PC-3 (cell line): Measurements from ENCODE around the gene GFOD2. TPM values are rescaled to one million over a fixed set of nuclear protein-coding genes. Genes with fewer than 3 reads are reported as not detected.

Experiments
- ATAC-seq: fragments of 200-7000 bp; cut with Tn5 transposase; 2 replicates; pipeline ENCODE4 v1.9.1; 2020; ENCODE audit warnings: mild to moderate bottlenecking, moderate library complexity
- BruUV-seq: library from RNA; stranded (reverse); fragments of 400-500 nt; replicated peaks from 2 replicates; lab custom pipeline; 2021; lab: Mats Ljungman, UMichigan
- CTCF ChIA-PET: fragments of 300-600 bp; sonication (Branson Sonifier 250); formaldehyde crosslinking; loops from one replicate; lab custom pipeline; 2022; ENCODE audit warnings: antibody characterized with exemption; lab: Charles Lee
- POLR2A ChIA-PET: fragments of 300-600 bp; sonication (Branson Sonifier 250); formaldehyde crosslinking; loops from one replicate; lab custom pipeline; 2022; ENCODE audit warnings: antibody characterized with exemption; ENCODE audit not compliant: unreplicated experiment; lab: Charles Lee
- DNase-seq: peaks from one replicate; pipeline ENCODE4 v3.0.0-alpha.2; 2015
- H2AFZ ChIP-seq: fragments of 300-600 bp; sonication (generic); 2 replicates; pipeline ENCODE4 v1.6.0; 2016; ENCODE audit warnings: antibody characterized with exemption, low read length
- H3F3A ChIP-seq: fragments of 300-600 bp; sonication (generic); one replicate; pipeline ENCODE4 v1.6.0; 2017; ENCODE audit warnings: antibody characterized with exemption, low read length, control low read depth, mild to moderate bottlenecking; ENCODE audit not compliant: unreplicated experiment
- H3K27ac ChIP-seq: fragments of 300-600 bp; sonication (generic); 2 replicates; pipeline ENCODE4 v1.5.1; 2016; ENCODE audit warnings: mild to moderate bottlenecking, low read length
- H3K27me3 ChIP-seq: fragments of 300-600 bp; sonication (generic); 2 replicates; pipeline ENCODE4 v1.6.1; 2016; ENCODE audit warnings: low read length, mixed read lengths
- H3K36me3 ChIP-seq: fragments of 300-600 bp; sonication (generic); 2 replicates; pipeline ENCODE4 v1.6.1; 2016; ENCODE audit warnings: low read depth, mixed run types, low read length, mixed read lengths
- H3K4me1 ChIP-seq: fragments of 300-600 bp; sonication (generic); 2 replicates; pipeline ENCODE4 v1.5.1; 2016; ENCODE audit warnings: low read length; ENCODE audit not compliant: insufficient read depth
- H3K4me2 ChIP-seq: fragments of 300-600 bp; sonication (generic); 2 replicates; pipeline ENCODE4 v1.6.0; 2016; ENCODE audit warnings: low read length
- H3K4me3 ChIP-seq: fragments of 300-600 bp; sonication (generic); 2 replicates; pipeline ENCODE4 v1.5.1; 2016; ENCODE audit warnings: mild to moderate bottlenecking, low read length, mixed read lengths
- H3K79me2 ChIP-seq: fragments of 300-600 bp; sonication (generic); 2 replicates; pipeline ENCODE4 v1.6.1; 2017; ENCODE audit warnings: low read length, mixed read lengths
- H3K9ac ChIP-seq: fragments of 300-600 bp; sonication (generic); 2 replicates; pipeline ENCODE4 v1.6.0; 2016; ENCODE audit warnings: mild to moderate bottlenecking, low read length
- H3K9me2 ChIP-seq: fragments of 300-600 bp; sonication (generic); replicated peaks from 2 replicates; pipeline ENCODE4 v1.6.1; 2016; ENCODE audit warnings: mixed run types, low read length, mixed read lengths
- H3K9me3 ChIP-seq: fragments of 300-600 bp; sonication (generic); 2 replicates; pipeline ENCODE4 v1.6.1; 2016; ENCODE audit warnings: low read length, mixed read lengths
- H4K20me1 ChIP-seq: fragments of 300-600 bp; sonication (generic); 2 replicates; pipeline ENCODE4 v1.6.1; 2016; ENCODE audit warnings: low read length, mixed read lengths
- EZH2 ChIP-seq: fragments of 300-600 bp; sonication (generic); IDR thresholded peaks from one replicate; pipeline ENCODE4 v1.6.1; 2017; ENCODE audit warnings: antibody characterized with exemption, mild to moderate bottlenecking, low read length; ENCODE audit not compliant: unreplicated experiment
- EZH2phosphoT487 ChIP-seq: fragments of 300-600 bp; sonication (generic); IDR thresholded peaks from 2 replicates; pipeline ENCODE4 v1.6.1; 2018; ENCODE audit warnings: mild to moderate bottlenecking, antibody characterized with exemption, low read length, borderline replicate concordance
- intact Hi-C: fragments of 100-400 bp; cut with micrococcal nuclease; formaldehyde crosslinking; loops from 2 replicates; pipeline ENCODE4 v1.9.0; 2023
- total RNA-seq: library from RNA; depleted of rRNA; stranded (reverse); fragments of >200 nt; gene quantifications from 2 replicates; pipeline ENCODE4 v1.2.3, GENCODE V29; 2014
- TF ChIP-seq, protein P1 (sequence below): fragments of 300-600 bp; sonication (generic); conservative IDR thresholded peaks from 2 replicates; pipeline ENCODE4 v1.5.1; 2017; ENCODE audit warnings: antibody characterized with exemption, low read depth, mild to moderate bottlenecking, low read length

GFOD2 gene
- total RNA-seq, 1 experiment from 2014 or later: 21.8 TPM

DNA sequence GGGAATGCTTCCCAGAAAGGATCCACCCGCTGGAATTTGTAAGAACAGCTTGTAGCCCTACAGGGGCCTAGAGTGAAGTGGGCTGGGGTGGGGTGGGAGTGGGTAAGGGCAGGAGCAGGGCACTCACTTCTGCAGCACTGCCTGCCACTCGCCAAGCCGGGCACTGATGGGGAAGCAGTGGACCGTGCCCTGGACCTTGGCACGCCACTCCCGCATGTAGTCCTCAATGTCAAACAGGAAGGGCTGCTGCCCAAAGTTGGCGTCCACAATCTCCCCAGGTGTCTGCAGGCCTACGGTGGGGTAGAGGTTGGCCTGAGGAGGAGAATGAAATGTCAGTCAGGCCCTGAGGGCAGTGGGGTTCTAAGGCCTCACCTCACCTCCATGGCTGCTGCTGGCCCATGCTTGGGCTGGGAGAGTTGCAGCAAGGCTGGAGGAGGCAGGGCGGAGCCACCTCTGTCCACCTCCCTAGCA, 15.7 kb upstream of the GFOD2 start:
- intact Hi-C loops: no loop called here
- H4K20me1 ChIP-seq: no peaks in the 10 kb centered on the region
- H3K4me3 ChIP-seq: no peak overlapping the region
- H3K9ac ChIP-seq: no peak overlapping the region
- POLR2A ChIA-PET: no interaction called here
- no peak overlapping the region for H2AFZ ChIP-seq
- H3K27ac ChIP-seq: no peak overlapping the region
- H3K9me2 ChIP-seq: no peaks in the 10 kb centered on the region
- no peak for ATAC-seq
- no peaks in the 10 kb centered on the region for H3K9me3 ChIP-seq
- BruUV-seq: no TSS peak
- DNase-seq: no peak
- H3K79me2 ChIP-seq: no peaks in the 10 kb centered on the region
- H3K36me3 ChIP-seq: no peaks in the 10 kb centered on the region; the same call in 1 of the 2 replicates
- no peaks in the 10 kb centered on the region for H3K27me3 ChIP-seq
- CTCF ChIA-PET: no interaction called here
- H3K4me2 ChIP-seq: no peak overlapping the region
- TF ChIP-seq EZH2 (no peak), EZH2phosphoT487 (no peak)
- TF ChIP-seq, protein P1, sequence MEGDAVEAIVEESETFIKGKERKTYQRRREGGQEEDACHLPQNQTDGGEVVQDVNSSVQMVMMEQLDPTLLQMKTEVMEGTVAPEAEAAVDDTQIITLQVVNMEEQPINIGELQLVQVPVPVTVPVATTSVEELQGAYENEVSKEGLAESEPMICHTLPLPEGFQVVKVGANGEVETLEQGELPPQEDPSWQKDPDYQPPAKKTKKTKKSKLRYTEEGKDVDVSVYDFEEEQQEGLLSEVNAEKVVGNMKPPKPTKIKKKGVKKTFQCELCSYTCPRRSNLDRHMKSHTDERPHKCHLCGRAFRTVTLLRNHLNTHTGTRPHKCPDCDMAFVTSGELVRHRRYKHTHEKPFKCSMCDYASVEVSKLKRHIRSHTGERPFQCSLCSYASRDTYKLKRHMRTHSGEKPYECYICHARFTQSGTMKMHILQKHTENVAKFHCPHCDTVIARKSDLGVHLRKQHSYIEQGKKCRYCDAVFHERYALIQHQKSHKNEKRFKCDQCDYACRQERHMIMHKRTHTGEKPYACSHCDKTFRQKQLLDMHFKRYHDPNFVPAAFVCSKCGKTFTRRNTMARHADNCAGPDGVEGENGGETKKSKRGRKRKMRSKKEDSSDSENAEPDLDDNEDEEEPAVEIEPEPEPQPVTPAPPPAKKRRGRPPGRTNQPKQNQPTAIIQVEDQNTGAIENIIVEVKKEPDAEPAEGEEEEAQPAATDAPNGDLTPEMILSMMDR: no peak
- H3K4me1 ChIP-seq: no peaks in the 10 kb centered on the region
- no peaks in the 10 kb centered on the region for H3F3A ChIP-seq

DNA sequence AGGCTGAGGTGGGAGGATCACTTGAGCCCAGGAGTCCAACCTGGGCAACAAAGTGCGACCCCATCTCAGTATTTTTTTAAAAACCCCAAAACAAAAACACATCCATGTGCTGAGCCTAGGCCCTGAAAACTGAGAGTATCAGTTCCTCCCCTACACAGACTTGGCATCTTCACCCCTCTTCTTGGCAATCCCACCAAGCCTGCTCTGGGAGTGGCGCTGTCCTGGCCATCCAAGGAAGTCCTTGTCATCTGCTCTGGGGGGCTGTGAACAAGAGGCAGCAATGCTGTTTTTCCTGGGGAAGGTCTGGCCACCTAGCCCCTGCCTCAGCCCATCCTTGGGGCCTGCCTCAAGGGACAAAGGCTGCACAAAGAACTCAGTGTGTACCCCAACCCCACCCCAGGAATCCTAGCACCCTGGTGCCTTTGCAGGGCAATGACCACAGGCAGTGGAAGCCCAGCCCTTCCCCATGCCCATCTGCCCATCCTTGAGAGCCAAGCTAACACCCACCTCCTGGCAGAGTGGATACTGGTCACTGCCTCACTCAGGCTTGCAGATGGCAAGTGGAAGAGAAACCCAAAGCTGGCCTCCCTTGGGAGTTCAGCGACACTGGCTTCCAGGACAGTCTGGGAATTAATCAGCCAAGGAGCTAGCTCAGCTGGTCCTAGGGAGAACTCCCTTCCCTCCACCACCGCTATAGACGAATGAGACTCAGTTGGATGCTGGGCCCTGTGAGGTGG, 14.8 kb upstream of the GFOD2 start:
- no peaks in the 10 kb centered on the region for H4K20me1 ChIP-seq
- no TSS peak for BruUV-seq
- no peaks in the 10 kb centered on the region for H3K9me3 ChIP-seq
- no peaks in the 10 kb centered on the region for H3K4me1 ChIP-seq
- no peak overlapping the region for H3K4me2 ChIP-seq
- no peaks in the 10 kb centered on the region for H3F3A ChIP-seq
- no peaks in the 10 kb centered on the region for H3K27me3 ChIP-seq
- ChIA-PET CTCF (no interaction called here), POLR2A (no interaction called here)
- no peaks in the 10 kb centered on the region for H3K9me2 ChIP-seq
- H3K9ac ChIP-seq: no peak overlapping the region
- no peaks in the 10 kb centered on the region; the same call in 1 of the 2 replicates for H3K36me3 ChIP-seq
- no peak overlapping the region for H3K27ac ChIP-seq
- ATAC-seq (no peak), DNase-seq (no peak)
- intact Hi-C loops: no loop called here
- H3K4me3 ChIP-seq: no peak overlapping the region
- no peak overlapping the region for H2AFZ ChIP-seq
- no peaks in the 10 kb centered on the region for H3K79me2 ChIP-seq
- TF ChIP-seq EZH2phosphoT487: no peak
- no peak for TF ChIP-seq EZH2
- TF ChIP-seq, protein P1: no peak

DNA sequence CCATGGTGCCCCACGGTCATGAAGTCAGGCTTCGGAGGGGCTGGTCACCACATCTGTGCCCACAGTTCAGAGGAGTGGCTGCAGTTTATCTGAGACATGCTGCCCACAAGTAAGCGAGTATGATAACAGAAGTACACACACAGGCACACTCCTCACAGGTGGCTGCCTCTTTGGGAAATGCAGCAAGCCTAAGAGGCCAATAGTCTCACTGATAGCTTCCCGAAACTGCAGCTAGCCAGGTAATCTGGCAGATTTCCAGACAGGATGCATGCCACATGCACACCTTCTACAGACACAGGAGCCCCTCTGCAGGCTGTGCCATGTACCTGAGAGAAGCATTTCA, 12.6 kb upstream of the GFOD2 start:
- H3K9me3 ChIP-seq: no peaks in the 10 kb centered on the region
- H3K27me3 ChIP-seq: no peaks in the 10 kb centered on the region
- ChIA-PET CTCF (no interaction called here), POLR2A (no interaction called here)
- H3K4me2 ChIP-seq: no peak overlapping the region
- BruUV-seq: no TSS peak
- no peak overlapping the region for H3K27ac ChIP-seq
- ATAC-seq (no peak), DNase-seq (no peak)
- no peak for TF ChIP-seq EZH2
- TF ChIP-seq, protein P1: no peak
- no peak for TF ChIP-seq EZH2phosphoT487
- H3K36me3 ChIP-seq: no peaks in the 10 kb centered on the region; the same call in 1 of the 2 replicates
- no peak overlapping the region for H2AFZ ChIP-seq
- no peaks in the 10 kb centered on the region for H3F3A ChIP-seq
- no peaks in the 10 kb centered on the region for H3K4me1 ChIP-seq
- H3K4me3 ChIP-seq: no peak overlapping the region
- no peaks in the 10 kb centered on the region for H4K20me1 ChIP-seq
- H3K9ac ChIP-seq: no peak overlapping the region
- intact Hi-C loops: no loop called here
- H3K79me2 ChIP-seq: no peaks in the 10 kb centered on the region
- H3K9me2 ChIP-seq: no peaks in the 10 kb centered on the region
